ENCODE results near the gene CYP4F12. TPM values are rescaled to one million over a fixed set of nuclear protein-coding genes. Genes with fewer than 3 reads are reported as not detected.

Gene CYP4F12
- total and polyA plus RNA-seq, 2 donors (not counting 3 experiments of a cell fraction or from before 2014, with no cell fraction given): not detected

GRCh38 chr19:15636026-15636425, 36.9 kb upstream of the CYP4F12 start:
- POLR2A ChIA-PET: no interaction called here
- TF ChIP-seq EZH2 (IDR thresholded peaks at IDR 0.05; ENCODE audit: borderline replicate concordance, low read depth, low read length, severe bottlenecking) (no peak), MYC (IDR thresholded peaks at IDR 0.05; ENCODE audit: low read depth, low read length) (no peak), GATA2 (IDR thresholded peaks at IDR 0.05; ENCODE audit: insufficient read depth, insufficient read length, low read depth, low read length) (no peak), JUN (IDR thresholded peaks at IDR 0.05; ENCODE audit: borderline replicate concordance, insufficient read depth, insufficient read length, low read depth) (no peak), CTCF (IDR thresholded peaks at IDR 0.05; ENCODE audit: extremely low read depth in 1 of 2, insufficient read depth in 1 of 2, low read depth in 1 of 2, low read length in 2 of 2) (no peak)
- Histone ChIP-seq H4K20me1 (replicated peaks; ENCODE audit: control insufficient read depth, extremely low read depth, insufficient read depth, low read length) (no peaks in the 10 kb centered on the region), H3K36me3 (ENCODE audit: control insufficient read depth in 2 of 2, extremely low read depth in 1 of 2, insufficient read depth in 2 of 2, low read length in 2 of 2) (no peaks in the 10 kb centered on the region), H3K4me3 (replicated peaks in 1 of 3; ENCODE audit: insufficient read depth in 1 of 3, low read depth in 1 of 3, low read length in 3 of 3) (no peak overlapping the region), H3K27ac (ENCODE audit: insufficient read depth, low read depth, low read length) (no peak overlapping the region), H3K9me1 (replicated peaks; ENCODE audit: control insufficient read depth, extremely low read depth, insufficient read depth, low read length) (no peaks in the 10 kb centered on the region), H3K4me1 (ENCODE audit: control insufficient read depth, extremely low read depth, insufficient read depth, low read length) (no peaks in the 10 kb centered on the region), H2AFZ (ENCODE audit: low read depth, low read length) (no peak overlapping the region), H3K27me3 (ENCODE audit: control insufficient read depth in 2 of 2, insufficient read depth in 2 of 2, low read length in 2 of 2) (no peaks in the 10 kb centered on the region), H3K79me2 (ENCODE audit: control insufficient read depth, insufficient read depth, low read length) (no peaks in the 10 kb centered on the region), H3K9me3 (replicated peaks; ENCODE audit: control insufficient read depth, insufficient read depth, low read length) (no peaks in the 10 kb centered on the region), H3K4me2 (ENCODE audit: insufficient read depth, low read length) (no peak overlapping the region), H3K9ac (replicated peaks; ENCODE audit: extremely low read depth, insufficient read depth, low read length) (no peak overlapping the region)
- DNase-seq (ENCODE audit: low read depth, low spot score) (no peak), FAIRE-seq (no peak)
- dilution Hi-C loops (cut with MboI; ENCODE audit: extremely low pct_ligation_motif_present, low sequenced_read_pairs) (no loop called here), intact Hi-C loops (cut with micrococcal nuclease) (no loop called here)
- CTCF ChIA-PET: no interaction called here
- no TSS peak for BruUV-seq (replicated peaks)

- intact Hi-C loops (cut with micrococcal nuclease): no loop called here
Measured at GRCh38 chr19:15639596-15639995, 33.3 kb upstream of the CYP4F12 start.

More at GRCh38 chr19:15639596-15639995, 33.3 kb upstream of the CYP4F12 start:
- Histone ChIP-seq H3K27me3 (ENCODE audit: control insufficient read depth in 2 of 2, insufficient read depth in 2 of 2, low read length in 2 of 2) (no peaks in the 10 kb centered on the region), H4K20me1 (replicated peaks; ENCODE audit: control insufficient read depth, extremely low read depth, insufficient read depth, low read length) (no peaks in the 10 kb centered on the region), H3K27ac (ENCODE audit: insufficient read depth, low read depth, low read length) (no peak overlapping the region), H3K4me2 (ENCODE audit: insufficient read depth, low read length) (no peak overlapping the region), H3K9ac (replicated peaks; ENCODE audit: extremely low read depth, insufficient read depth, low read length) (no peak overlapping the region), H3K79me2 (ENCODE audit: control insufficient read depth, insufficient read depth, low read length) (no peaks in the 10 kb centered on the region), H3K9me1 (replicated peaks; ENCODE audit: control insufficient read depth, extremely low read depth, insufficient read depth, low read length) (no peaks in the 10 kb centered on the region), H3K4me1 (ENCODE audit: control insufficient read depth, extremely low read depth, insufficient read depth, low read length) (no peaks in the 10 kb centered on the region), H3K4me3 (replicated peaks in 1 of 3; ENCODE audit: insufficient read depth in 1 of 3, low read depth in 1 of 3, low read length in 3 of 3) (no peak overlapping the region), H3K36me3 (ENCODE audit: control insufficient read depth in 2 of 2, extremely low read depth in 1 of 2, insufficient read depth in 2 of 2, low read length in 2 of 2) (no peaks in the 10 kb centered on the region), H2AFZ (ENCODE audit: low read depth, low read length) (no peak overlapping the region), H3K9me3 (replicated peaks; ENCODE audit: control insufficient read depth, insufficient read depth, low read length) (no peaks in the 10 kb centered on the region)
- no peak for FAIRE-seq
- ChIA-PET CTCF (no interaction called here), POLR2A (no interaction called here)
- BruUV-seq (replicated peaks): no TSS peak
- DNase-seq (ENCODE audit: low read depth, low spot score): no peak
- TF ChIP-seq POLR2A (IDR thresholded peaks at IDR 0.05; ENCODE audit: low read depth, low read length) (no peak), MYC (IDR thresholded peaks at IDR 0.05; ENCODE audit: low read depth, low read length) (no peak), GATA2 (IDR thresholded peaks at IDR 0.05; ENCODE audit: insufficient read depth, insufficient read length, low read depth, low read length) (no peak), FOS (IDR thresholded peaks at IDR 0.05; ENCODE audit: borderline replicate concordance, insufficient read depth, low read length) (no peak), JUN (IDR thresholded peaks at IDR 0.05; ENCODE audit: borderline replicate concordance, insufficient read depth, insufficient read length, low read depth) (no peak), CTCF (IDR thresholded peaks at IDR 0.05; ENCODE audit: extremely low read depth in 1 of 2, insufficient read depth in 1 of 2, low read depth in 1 of 2, low read length in 2 of 2) (no peak)
- TF ChIP-seq, protein P1, sequence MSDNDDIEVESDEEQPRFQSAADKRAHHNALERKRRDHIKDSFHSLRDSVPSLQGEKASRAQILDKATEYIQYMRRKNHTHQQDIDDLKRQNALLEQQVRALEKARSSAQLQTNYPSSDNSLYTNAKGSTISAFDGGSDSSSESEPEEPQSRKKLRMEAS (IDR thresholded peaks at IDR 0.05; ENCODE audit: insufficient read depth, insufficient read length): no peak
- dilution Hi-C loops (cut with MboI; ENCODE audit: extremely low pct_ligation_motif_present, low sequenced_read_pairs): no loop called here
